T-helper 9 cell (primary cell): ENCODE measurements around the gene PRDM4.

Source experiments
- DNase-seq: peaks from one replicate; pipeline ENCODE4 v3.0.0-alpha.2; 2020
- total RNA-seq, 2 donors: gene quantifications; one replicate each; lab custom pipeline; 2026; lab: John Stamatoyannopoulos, UW

PRDM4 gene, protein sequence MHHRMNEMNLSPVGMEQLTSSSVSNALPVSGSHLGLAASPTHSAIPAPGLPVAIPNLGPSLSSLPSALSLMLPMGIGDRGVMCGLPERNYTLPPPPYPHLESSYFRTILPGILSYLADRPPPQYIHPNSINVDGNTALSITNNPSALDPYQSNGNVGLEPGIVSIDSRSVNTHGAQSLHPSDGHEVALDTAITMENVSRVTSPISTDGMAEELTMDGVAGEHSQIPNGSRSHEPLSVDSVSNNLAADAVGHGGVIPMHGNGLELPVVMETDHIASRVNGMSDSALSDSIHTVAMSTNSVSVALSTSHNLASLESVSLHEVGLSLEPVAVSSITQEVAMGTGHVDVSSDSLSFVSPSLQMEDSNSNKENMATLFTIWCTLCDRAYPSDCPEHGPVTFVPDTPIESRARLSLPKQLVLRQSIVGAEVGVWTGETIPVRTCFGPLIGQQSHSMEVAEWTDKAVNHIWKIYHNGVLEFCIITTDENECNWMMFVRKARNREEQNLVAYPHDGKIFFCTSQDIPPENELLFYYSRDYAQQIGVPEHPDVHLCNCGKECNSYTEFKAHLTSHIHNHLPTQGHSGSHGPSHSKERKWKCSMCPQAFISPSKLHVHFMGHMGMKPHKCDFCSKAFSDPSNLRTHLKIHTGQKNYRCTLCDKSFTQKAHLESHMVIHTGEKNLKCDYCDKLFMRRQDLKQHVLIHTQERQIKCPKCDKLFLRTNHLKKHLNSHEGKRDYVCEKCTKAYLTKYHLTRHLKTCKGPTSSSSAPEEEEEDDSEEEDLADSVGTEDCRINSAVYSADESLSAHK
- total RNA-seq: 46.1 to 69.9 reads per million in 2 donors

DNA sequence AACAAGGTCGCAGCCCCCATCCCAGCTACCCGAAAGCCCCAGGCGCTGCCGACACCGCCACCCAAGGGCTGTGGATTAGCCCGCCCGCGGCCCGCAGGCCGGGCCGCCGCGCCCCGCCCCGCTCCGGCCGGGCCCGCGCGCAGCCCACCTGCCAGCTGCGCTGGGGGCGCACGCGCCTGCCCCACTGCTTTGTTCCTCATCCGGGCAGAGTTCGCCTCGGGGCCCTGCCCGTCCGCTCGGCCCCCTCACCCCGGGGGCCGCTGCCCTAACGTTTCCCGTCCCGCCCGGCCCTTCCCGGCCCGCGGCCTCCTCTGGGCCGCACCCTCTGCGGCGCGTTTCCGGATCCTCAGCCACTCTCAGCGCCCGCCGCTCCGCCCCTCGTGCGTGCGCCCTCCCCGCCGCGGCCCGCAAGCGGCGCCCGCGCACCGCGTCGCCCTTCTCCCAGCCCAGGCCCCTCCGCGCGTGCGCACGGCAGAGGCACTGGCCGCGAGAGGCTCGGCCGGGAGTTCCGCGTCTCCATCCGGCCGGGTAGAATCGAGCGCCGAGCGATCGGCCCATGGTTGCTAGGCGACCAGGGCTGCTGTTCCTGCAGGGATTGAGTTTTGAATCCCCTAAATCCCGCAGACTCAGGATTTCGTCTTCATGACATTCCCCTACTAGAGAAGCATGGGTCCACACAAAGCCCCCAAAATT, at the start of gene PRDM4:
TSS of gene PRDM4 (minus strand) at position 329 of the 693 bp plus-strand sequence. CDS start 622 bp downstream, outside the sequence.
- DNase-seq: peak; percentile 83

DNA sequence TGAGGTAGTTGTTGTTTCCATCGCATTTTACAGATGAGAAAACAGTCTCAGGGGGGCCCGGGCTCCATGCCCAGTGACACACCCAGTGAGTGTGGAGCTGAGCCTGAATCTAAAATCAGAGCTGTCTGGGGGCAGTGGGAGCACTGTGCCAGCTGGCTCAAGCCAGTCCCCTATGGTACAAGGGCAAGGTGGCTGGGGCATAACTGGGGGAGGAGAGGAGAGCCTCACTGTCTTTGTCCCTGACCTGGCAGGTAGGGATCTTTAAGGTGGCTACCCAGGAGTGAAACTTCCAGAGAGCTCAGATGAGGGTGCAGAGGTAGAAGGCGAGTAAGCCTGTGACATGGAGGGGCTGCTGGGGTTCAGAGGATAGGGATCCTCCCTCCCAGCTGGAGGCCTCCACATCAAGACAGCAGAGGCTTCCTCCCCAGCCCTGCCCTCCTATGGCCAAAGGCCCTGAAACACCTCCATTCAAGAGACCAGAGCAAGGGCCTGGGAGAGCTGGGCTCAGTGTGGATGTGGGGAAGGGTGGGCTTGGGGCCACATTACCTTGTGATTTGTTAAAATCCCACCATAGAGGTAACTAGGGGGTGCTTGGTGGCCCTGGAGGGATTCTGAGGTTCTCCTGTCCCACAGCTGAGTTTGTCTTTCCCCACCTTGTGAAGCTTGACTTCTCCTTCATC, 46.7 kb upstream of the PRDM4 start:
- DNase-seq: no peak

DNA sequence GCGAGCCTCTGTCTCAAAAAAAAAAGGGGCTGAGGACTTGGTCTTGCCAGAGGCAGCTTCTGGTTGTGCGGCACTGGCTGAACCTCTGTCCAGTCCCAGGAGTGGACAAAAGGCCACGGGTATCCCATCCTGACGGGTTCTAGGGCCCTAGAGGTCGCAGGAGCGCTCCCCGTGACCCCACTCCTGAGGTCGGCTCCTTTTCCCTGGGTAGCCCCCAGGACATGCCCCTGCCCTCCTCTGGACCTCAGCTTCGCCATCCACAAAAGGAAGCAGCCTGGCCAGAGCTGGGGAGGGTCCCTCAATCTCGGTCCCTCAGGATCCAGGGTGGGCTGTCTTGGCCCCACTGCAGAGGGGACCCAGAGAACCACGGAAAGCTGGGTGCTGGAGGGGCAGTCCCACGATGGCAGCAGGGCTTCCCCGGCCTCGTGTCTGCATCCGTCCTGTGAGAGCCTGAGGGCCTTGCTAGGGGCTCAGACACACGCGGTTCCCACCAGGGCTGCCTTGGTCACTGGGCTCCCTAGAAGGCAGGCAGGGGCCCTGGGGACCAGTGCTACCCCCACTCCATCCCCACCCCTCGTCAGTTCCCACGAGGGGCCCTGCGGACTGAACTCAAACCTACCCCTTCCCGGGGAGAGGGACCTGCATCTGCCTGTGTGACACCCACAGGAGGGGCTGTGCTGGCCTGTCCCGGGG, 44.7 kb upstream of the PRDM4 start:
- DNase-seq: no peak

DNA sequence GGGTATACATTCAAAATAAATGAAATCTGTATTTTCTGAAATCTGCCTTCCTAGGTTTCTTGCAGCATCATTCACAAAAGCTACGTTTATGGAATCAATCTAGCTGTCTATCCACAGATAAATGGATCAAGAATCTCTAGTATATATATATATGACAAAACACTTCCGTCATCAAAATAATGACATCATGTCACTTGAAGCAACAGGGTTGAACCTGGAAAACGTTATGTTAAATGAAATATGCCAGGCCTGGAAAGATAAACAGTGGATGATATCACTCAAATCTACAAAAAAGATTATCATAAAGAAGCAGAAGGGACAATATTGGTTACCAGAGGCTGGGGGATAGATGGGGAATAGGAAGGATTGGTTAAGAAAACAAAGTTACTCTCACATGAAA, 42.2 kb upstream of the PRDM4 start:
- DNase-seq: no peak

DNA sequence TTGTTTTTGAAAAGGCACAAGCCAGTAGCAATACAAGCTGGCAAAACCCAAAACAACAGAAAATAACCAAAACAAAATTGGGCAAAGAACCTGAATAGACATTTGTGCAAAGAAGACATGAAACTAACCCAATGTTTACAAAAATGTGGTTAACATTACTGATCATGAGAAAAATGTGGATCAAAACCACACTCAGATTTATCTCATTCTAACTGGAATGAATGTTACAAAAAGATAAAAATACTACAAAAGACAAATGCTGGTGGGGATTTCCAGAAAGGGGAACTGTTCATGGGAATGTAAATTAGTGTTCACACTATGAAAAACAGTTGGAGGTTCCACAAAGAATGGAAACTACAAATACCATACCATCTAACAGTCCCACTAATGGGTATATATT, 40.2 kb upstream of the PRDM4 start:
- DNase-seq: no peak

DNA sequence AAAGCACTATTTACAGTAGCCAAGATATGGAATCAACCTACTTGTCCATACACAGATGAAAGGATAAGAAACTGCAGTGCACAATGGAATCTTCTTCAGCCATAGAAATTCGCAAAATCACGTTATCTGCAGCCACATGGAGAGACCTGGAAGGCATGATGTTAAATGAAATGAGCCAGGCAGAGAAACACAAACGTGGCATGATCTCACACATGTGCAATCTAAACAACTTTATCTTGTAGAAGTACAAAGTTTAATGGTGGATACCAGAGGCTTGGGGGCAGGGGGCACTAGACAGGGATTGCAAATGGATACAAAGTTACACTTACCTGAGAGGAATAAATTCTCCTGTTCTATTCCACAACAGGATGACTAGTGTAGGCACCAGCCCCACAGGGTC, 37.6 kb upstream of the PRDM4 start:
- DNase-seq: no peak

DNA sequence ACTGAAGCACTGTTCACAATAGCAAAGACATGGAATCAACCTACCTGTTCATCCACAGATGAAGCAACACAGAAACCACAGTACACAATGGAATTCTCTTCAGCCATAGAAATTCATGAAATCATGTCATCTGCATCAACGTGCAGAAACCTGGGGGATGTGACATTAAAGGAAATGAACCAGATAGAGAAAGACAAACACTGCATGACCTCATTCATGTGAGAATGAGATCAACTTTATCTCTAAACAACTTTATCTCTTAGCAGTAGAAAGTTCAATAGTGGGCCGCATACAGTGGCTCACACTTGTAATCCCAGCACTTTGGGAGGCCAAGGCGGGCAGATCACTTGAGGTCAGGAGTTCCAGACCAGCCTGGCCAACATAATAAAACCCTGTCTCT, 33.5 kb upstream of the PRDM4 start:
- no peak for DNase-seq

DNA sequence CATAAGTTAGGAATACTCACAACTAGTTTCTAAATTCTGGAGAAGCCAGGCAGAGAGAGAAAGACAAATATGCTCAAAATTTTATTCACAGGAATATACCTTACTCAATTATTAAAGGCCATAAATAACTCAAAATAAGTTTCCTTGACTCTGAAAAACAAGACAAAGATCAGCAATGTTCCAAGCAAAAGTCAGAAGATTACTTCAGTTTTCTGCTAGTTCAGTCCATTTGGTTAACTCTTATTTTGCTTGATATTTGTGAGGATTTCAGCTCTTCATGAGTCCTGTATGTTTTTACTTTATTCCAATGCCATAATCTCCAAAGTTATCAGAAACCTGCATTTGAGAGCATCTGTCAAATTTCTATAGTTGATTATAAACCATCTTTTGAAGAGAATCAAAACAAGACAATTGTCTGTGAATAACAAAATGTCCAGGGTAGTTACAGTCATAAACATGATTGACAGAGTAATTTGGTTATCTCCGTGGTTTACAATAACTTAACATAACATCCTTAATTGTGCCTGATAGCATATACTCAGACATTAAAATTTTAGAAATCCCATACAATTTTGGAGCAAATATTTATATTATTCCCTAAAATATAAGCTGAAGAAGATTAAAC, 30.6 kb upstream of the PRDM4 start:
- no peak for DNase-seq

DNA sequence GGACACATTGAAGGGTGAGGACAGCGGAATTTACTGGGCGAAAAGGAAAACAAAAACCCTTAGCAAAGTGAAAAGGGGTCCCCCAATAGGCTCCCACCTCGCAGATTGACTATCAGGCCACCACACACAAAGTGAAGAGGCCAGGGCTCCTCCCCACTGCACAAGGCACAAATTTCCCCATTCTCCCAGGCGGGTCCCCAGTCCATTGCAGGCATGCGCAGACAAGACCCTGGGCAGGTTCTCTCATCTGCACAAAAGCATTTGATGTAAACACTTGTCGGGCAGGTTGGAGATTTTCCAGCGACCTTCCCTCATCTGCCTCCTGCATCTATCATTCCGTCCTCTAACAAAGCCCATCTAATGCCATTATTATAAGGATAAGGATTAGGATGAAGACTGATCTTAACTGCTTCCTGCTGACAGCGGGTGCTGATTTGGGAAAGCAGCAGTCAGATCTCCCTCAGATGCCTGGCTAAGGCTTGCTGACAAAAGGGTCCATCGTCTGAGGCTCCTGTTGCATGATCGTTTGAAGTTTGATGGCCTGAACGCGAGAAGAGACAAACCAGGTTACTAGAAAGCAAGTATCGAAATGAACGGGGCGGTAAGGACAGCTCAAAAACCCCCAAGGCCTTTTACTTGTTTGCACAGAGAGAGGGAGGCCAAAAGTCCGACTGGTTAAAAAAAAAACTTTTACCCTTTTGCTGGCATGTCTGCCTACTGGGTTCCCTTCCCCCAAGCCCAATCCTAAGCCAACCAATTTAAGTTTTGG, 27.9 kb upstream of the PRDM4 start:
- no peak for DNase-seq

DNA sequence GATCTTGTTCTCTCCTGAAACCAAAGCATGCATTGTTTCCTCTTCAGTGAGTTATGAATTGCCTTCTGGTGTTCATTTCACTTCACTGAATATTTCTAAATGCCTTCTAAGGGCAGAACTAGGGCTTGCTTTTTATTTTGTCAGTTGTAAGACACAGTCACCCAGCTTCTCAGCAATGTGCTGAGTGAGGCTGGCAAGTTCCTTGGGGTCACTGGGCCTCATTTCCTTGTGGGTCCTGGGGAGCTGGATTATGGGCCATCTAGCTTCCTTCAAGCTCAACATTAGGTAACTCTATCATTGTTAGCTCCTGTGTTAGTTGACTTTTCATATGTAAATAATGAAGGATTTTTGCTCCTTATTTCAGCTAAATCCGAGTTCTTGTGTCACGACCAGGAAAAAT, 27.3 kb upstream of the PRDM4 start:
- DNase-seq: no peak

DNA sequence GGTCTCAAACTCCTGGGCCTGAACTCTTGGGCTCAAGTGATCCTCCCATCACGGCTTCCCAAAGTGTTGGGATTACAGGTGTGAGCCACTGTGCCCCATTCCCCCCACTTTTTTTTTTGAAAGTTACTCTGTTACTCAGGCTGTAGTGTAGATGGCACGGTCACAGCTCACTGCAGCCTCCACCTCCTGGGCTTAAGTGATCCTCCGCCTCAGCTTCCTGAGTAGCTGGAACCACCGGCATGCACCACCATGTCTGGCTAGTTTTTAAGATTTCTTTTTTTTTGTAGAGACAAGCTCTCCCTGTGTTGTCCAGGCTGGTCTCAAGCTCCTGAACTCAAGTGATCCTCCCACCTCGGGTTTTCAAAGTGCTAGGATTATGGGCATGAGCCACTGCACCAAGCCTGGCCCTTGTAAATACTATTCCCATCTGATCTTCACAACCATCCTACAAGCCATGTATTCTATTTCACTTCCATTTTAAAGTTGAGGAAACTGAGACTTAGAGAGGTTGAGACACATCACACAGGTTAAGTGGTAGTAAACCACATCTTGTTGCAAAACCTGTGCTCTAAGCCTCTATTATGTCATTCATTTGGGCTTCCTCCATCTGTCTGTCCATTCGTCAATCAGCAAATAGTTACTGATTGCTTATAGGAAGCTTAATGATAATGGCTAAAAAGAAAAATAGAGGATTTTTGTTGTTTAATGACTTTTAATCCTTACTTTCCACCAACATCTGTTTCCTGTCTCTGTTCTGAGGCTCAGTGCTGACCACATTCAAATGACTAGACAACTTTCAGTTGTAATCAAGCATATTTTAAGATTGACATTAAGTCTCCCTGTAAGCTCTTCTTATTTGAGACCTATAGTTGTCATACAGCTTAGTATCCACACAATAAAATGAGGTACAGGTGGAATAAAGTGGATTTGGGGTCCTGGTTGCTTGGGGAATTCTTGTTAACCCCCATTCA, 22.8 kb upstream of the PRDM4 start:
- no peak for DNase-seq

DNA sequence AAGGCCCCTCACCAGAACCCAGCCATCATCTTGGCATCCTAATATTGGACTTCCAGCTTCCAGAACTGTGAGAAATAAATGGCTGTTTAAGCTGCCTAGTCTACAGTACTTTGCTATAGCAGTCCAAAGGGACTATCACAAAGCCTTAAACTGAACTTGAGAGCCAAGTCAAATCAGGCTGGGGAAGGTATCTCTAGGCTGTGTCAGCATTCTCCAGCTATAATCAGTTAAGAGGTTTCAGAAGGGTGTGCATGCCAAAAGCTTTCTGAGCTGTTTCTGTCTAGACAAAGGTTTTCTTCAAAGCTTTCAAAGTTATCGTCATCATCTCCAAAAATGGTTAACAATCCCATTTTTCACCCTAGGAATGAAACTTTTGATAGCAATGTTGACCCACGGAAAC, 21.1 kb upstream of the PRDM4 start:
- no peak for DNase-seq

DNA sequence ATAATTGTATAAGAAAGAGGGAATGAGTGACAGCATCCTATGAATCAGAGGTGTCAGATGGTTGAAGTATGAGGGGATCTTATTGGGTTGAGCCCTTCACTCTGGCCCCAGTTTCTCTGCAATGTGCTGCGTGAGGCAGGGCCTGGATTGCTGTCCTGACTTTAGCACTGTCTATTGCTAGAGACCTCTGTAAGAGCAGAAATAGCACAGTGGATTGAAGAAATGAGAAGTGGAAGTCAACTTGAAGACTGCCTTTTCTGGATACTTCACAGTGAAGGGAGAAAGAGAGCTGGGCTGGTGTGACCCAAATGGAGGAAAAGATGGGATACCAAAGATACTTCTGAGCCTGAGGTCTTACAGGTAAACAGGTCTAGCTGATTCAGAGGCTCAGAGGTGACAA, 19.4 kb upstream of the PRDM4 start:
- DNase-seq: no peak

DNA sequence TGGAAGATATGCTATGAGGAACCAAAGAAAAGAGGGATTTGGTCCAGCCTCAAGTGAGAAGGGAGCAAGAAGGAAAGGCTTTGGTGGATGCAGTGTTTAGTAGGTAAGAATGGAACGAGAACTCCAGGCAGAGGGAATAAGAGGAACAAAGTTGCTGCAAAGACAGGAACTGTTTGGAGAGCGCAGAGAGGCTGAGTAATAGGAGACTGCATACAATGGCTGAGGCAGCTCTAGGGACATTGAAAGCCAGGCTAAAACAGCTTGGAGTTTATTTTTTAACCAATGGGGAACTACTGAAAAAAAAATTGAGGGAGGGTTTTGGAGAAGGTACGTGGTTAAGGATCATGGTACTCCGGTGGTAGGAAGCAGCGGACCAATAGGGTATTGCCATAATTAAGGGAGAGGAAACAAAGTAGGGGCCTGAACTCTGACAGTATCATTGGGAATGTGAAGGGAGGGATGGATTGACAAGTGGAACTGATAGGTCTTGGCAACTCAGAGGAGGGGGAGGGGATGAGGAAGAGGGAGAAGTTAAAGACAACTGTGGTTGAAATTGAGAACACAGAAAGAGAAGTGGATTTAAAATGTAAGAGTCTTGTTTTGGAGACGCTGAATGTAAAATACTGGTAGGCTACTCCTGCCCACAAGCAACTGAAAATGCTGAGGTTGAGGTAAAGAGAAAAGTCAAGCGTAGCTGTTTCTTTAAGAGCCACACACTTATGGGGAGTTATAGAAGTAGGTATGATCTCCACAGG, 18.3 kb upstream of the PRDM4 start:
- no peak for DNase-seq

DNA sequence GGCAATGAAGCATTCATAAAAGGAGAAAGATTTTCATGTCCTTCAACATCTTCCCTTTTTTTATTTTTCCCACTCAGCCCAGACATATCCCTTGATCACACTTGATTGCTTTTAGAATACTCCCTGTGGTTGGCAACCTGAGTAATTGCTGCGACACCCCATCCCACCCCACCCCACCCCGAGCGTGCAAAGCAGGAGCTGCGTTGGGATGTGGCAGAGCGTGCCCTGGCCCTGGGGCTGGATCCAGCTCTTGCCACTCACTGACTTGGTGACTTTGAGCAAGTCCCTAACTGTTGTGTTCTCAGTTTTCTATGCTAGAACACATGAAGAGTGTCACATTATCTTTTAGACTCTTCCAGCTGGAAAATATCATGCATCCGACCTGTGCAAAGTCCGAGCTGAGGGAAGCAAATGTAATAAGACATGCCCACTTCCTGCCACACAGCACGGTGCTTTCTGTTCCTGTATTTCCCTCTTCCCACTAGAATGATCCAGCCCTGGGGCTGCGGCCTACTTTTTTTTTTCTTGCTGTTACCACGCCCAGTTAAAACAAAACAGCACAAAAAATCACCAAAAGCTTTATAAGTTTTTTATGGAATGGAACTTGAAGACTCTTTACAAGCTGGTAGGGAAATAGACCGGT, 17.6 kb upstream of the PRDM4 start:
- DNase-seq: no peak

DNA sequence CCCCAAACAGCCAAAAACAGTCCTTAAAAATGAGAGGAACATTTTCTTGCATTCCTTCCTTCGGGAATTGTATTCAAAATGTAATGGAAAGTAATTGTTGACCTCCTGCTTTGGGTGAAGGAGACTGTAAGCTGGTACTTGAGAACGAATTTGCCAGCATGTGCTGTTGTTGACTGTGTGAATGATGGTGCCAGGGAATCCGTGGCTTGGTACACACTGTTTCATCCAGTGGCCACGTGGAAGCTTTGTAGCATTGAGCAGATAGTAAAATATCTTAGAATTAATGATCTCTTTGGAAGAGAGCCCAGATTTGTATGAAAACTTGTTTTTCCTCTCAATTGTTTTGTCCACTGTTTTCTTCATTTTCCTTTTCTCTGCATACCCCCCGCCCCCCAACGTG, 15.2 kb upstream of the PRDM4 start:
- DNase-seq: no peak

DNA sequence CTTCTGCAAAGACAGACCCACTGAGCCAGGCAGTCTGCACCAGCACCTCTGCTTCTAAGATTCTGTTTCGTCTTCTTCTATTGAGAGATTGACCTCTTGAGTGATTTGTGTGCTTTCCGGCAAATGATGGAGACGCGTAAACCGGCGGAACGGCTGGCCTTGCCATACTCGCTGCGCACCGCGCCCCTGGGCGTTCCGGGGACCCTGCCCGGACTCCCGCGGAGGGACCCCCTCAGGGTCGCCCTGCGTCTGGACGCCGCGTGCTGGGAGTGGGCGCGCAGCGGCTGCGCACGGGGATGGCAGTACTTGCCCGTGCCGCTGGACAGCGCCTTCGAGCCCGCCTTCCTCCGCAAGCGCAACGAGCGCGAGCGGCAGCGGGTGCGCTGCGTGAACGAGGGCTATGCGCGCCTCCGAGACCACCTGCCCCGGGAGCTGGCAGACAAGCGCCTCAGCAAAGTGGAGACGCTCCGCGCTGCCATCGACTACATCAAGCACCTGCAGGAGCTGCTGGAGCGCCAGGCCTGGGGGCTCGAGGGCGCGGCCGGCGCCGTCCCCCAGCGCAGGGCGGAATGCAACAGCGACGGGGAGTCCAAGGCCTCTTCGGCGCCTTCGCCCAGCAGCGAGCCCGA, 14.3 kb upstream of the PRDM4 start:
- no peak for DNase-seq
